GM12864 (cell line): ENCODE data around the gene RSPH3.
"Not testable (repeated sequence)": the region's sequence is repeated elsewhere in the genome, so short reads cannot be mapped to it uniquely, and the experiment has no call there.

Experiments used
- DNase-seq: peaks from one replicate; pipeline ENCODE4 v3.0.0-alpha.2; 2011; ENCODE audit warnings: low read depth
- H3K4me3 ChIP-seq: 2 replicates; pipeline ENCODE4 v1.5.1; 2011; ENCODE audit warnings: mild to moderate bottlenecking, low read depth, low read length, control low read depth
- TF ChIP-seq, protein P1 (sequence below): IDR thresholded peaks from 2 replicates; pipeline ENCODE4 v1.5.1; 2011; ENCODE audit warnings: low read depth, mild to moderate bottlenecking, moderate library complexity, low read length, control low read depth, inconsistent platforms; ENCODE audit errors: missing control alignments

The RSPH3 gene

DNA sequence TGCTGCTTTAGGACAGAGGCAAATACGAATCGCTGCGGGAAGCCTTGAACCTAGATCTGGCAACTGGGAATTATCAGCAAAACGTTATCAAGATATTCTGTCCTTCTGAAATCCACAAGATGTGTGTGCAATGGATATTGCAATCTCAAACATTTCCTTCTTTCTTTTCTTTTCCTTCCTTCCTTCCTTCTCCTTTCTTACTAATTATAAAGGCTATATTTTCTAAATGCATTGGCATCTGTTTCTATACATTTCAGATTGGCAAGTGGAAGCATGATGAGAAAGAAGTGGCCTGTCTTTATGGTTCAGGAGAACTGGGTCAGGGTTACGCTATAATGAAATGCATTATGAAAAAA is 42.8 kb upstream of the RSPH3 start:
- DNase-seq, result no peak
- TF ChIP-seq, protein P1, sequence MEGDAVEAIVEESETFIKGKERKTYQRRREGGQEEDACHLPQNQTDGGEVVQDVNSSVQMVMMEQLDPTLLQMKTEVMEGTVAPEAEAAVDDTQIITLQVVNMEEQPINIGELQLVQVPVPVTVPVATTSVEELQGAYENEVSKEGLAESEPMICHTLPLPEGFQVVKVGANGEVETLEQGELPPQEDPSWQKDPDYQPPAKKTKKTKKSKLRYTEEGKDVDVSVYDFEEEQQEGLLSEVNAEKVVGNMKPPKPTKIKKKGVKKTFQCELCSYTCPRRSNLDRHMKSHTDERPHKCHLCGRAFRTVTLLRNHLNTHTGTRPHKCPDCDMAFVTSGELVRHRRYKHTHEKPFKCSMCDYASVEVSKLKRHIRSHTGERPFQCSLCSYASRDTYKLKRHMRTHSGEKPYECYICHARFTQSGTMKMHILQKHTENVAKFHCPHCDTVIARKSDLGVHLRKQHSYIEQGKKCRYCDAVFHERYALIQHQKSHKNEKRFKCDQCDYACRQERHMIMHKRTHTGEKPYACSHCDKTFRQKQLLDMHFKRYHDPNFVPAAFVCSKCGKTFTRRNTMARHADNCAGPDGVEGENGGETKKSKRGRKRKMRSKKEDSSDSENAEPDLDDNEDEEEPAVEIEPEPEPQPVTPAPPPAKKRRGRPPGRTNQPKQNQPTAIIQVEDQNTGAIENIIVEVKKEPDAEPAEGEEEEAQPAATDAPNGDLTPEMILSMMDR, result no peak
- peak overlapping the region; percentile 36; the same call in 1 of the 2 replicates for H3K4me3 ChIP-seq

DNA sequence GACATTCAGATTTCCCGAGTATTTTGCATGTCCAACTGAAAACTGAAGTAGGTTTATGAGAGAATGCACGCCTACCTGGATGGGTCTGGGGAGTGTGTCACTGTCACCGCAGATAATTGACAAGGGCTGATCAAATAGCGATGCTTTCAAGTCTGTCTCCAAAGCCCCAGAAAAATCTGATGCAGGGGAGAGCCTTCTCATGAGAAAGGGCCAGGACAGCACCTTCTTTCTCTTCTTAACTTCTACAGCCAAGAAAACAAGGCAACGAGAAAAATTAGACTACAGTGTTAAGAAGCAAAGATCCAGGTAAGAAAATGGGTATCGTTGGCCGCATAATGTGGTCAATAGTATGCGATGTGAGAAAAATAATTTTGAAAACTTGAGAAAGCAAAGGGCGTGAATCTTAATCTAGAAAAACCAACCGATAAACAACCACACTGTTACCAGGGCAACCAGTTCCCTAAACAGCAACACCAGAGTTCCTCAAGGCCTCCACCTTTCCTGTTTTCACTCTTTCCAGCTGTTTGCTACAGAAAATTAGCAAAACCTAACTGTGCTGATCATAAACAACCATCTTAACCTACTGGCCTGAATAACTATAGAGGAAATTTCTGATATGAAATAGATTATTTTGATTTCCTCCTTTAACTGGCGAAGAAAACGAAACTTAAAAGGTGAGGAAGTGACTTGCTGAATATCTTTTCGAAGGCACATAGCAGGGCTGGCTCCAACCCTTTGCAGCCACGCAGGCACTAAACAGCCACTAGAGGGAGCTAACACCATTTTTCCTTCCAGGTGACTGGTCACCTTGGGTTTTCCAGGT is 42.2 kb upstream of the RSPH3 start:
- peak; percentile 73 for DNase-seq
- H3K4me3 ChIP-seq, result peak overlapping the region; percentile 21
- TF ChIP-seq, protein P1, result peak; percentile 95

DNA sequence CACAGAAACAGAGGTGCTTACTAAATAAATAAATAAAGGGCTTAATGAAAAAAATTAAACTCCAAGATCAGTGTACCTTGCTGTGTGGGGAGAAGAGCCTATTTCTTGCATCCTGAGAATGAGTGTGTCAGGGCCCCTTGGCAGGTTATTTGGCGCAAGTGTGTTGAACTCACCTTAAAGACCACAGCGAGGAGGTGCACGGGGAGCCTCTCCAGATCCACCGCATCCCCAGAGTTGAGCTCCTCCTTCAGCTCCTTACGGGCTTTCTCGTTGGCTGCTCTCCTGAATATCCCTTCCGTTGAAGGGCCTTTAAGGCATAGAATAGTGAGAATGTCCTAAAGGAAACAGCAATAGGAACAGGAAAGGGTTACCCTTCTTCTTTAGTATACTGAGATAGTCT is 41.2 kb upstream of the RSPH3 start:
- DNase-seq, result no peak
- no peak overlapping the region for H3K4me3 ChIP-seq

DNA sequence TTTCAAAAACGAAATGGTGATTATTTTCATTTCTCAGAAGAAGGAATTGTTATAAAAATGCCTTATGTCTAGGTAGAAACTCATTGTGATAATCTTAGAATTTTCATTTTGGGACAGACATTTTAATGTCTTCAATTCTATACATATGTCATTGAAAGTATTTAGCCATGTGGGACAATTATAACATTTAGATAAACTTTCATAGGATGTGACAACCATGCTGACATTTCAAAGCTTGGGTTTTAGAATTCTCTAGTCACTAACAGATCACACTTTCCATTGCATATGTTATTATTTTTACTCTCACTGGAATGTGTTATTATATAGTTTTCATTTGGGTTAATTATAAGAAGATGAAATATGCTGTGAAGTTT is 39.9 kb upstream of the RSPH3 start:
- no peak for DNase-seq
- no peak overlapping the region for H3K4me3 ChIP-seq
- TF ChIP-seq, protein P1, result no peak

More for the DNA sequence above, 41.2 kb upstream of the RSPH3 start:
- TF ChIP-seq, protein P1, result no peak

DNA sequence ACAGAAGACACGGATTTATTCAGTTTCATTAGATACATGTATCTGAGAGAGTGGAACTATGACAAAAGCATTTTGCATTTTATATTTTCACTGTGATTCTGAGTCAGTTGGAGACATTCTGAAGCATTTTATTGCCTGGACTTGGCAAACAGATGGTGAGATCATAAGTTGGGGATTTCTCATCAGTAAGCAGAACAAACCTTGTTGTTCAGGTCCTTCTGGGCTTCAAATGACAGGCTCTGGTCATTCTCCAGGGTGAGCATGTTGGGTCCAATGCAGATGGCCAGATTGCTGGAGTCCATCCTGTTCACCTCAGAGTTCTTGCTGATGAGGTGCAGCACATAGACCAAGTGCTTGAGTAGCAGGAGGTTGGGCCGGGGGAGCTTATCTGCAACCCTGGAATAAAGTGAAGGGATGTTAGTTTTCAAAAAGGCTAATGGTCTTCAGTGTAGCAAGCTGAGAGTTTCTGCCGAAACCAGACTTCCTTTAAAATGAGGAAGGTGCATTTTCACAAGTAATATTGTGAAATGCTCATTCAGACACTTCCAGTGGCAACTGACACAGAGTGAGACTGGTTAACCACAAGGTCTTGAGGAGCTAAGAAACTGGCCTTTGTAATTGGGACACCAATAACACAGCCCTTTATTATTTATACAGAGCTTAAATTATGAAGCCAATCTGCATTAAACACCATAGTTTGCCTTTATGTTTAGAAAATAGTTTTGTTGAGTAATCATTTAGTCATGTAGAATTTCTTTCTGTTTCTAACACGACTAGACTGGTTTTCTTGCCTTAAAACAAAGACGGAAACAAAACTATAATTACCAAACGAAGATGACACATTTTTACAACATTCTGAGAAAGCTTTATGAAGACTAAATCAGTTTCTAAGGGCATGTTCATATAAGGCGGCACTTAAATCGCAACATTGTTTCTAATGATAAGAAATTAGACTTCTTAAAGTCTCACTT is 39.2 kb upstream of the RSPH3 start:
- H3K4me3 ChIP-seq, result peak overlapping the region; percentile 31
- TF ChIP-seq, protein P1, result no peak
- peak; percentile 88 for DNase-seq

DNA sequence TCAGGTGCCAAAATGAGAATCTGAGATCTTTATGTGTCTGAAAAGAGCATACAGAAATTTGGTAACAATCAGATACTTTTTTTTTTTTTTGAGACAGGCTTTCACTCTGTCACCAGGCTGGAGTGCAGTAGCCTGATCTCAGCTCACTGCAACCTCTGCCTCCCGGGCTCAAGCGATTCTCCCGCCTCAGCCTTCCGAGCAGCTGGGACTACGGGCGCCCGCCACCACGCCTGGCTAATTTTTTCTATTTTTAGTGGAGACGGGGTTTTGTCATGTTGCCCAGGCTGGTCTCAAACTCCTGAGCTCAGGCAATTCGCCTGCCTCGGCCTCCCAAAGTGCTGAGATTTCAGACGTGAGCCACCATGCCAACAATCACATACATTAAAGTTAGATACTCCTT is 38.3 kb upstream of the RSPH3 start:
- H3K4me3 ChIP-seq, DNase-seq: not testable (repeated sequence)

DNA sequence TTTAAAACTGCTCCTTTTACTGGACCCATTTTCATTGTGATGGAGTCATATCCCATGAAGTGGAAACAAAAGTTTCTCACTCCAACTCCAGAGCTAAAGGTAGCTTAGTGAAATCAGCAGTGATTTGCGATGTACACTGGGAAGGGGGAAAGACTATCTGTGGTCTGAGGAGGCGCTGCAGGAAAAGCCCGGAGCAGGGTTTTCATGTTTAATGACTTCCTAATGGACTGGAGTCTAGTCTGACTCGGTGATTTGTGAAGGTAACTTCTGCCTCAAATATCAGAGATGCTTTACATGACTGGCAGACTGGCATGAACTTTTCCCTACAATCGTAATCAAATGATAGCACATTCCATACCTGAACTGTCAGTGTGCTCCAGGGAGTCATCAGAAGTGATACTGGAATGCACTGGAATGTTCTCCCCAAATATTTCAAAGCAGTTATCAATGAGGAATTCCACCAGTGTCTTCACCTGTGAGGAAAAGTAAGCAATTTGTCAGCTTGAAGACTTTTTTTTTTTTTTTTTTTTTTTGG is 37.8 kb upstream of the RSPH3 start:
- DNase-seq, result no peak
- TF ChIP-seq, protein P1, result no peak
- H3K4me3 ChIP-seq, result no peak overlapping the region
